Activated CD8-positive, alpha-beta memory T cell treated with anti-CD3 and anti-CD28 coated beads, Interleukin-2, amount 10 ng/mL, durations not matched to agents 7 days and 5 days (primary cell): ENCODE data around the gene UBE2Z. TPM values are rescaled to one million over a fixed set of nuclear protein-coding genes. Genes with fewer than 3 reads are reported as not detected.
A peak's percentile ranks its signal among the peaks of the same experiment; 100 is the strongest.
"Not testable (repeated sequence)": the region's sequence is repeated elsewhere in the genome, so short reads cannot be mapped to it uniquely, and the experiment has no call there.

Experiments
- ATAC-seq: fragments of 150-1000 bp; cut with Tn5 transposase; one replicate; pipeline ENCODE4 v1.10.0; 2021; ENCODE audit warnings: moderate library complexity
- CTCF ChIA-PET: fragments of 350-600 bp; sonication (Branson Sonifier 250); formaldehyde crosslinking; loops from one replicate; lab custom pipeline; 2021; ENCODE audit warnings: antibody characterized with exemption; lab: Charles Lee
- DNase-seq: peaks from one replicate; pipeline ENCODE4 v3.0.0-alpha.2; 2020
- H3K27ac Mint-ChIP-seq: one replicate; pipeline ENCODE4 v1.8.0; 2021; ENCODE audit warnings: mild to moderate bottlenecking, mixed read lengths
- H3K27me3 Mint-ChIP-seq: one replicate; pipeline ENCODE4 v1.8.0; 2021; ENCODE audit warnings: mixed read lengths
- H3K36me3 Mint-ChIP-seq: one replicate; pipeline ENCODE4 v1.8.0; 2021; ENCODE audit warnings: mild to moderate bottlenecking, mixed read lengths
- H3K4me1 Mint-ChIP-seq: one replicate; pipeline ENCODE4 v1.8.0; 2021; ENCODE audit warnings: mixed read lengths
- H3K4me3 Mint-ChIP-seq: one replicate; pipeline ENCODE4 v1.8.0; 2021; ENCODE audit warnings: mild to moderate bottlenecking, moderate library complexity, mixed read lengths
- H3K9me3 Mint-ChIP-seq: one replicate; pipeline ENCODE4 v1.8.0; 2022; ENCODE audit warnings: low read depth, mixed read lengths
- total RNA-seq, 2 experiments: library from RNA; stranded (reverse); gene quantifications; one replicate each; pipeline ENCODE4 v1.2.3, GENCODE V29; 2021

UBE2Z gene
- total RNA-seq, result 10 to 100 TPM; 73.7 to 90.6 TPM

DNA sequence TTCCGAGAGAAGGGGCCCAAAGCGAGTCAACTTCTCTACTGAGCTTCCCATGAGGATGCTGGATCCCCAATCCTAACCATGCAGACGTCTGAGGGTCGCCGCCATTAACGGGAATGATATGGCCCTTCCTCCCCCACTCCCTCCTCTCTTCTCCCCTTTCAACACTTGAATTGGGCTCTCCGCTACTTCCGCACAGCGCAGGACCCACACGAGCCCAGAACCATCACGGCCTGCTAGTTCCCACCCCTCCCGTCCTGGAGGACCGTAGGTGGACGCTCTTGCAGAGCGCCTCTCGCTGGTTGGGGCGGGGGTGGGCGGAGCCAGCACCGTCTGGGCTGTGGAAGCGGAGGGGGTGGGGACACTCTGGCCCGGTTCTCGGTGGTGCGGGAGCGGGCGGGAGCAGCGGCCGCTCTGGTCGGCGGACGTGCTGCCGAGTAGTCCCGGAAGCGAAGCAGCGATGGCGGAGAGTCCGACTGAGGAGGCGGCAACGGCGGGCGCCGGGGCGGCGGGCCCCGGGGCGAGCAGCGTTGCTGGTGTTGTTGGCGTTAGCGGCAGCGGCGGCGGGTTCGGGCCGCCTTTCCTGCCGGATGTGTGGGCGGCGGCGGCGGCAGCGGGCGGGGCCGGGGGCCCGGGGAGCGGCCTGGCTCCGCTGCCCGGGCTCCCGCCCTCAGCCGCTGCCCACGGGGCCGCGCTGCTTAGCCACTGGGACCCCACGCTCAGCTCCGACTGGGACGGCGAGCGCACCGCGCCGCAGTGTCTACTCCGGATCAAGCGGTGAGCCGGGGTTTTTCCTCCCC, at the start of gene UBE2Z:
Gene UBE2Z (plus strand): TSS at position 361 of the 797 bp plus-strand sequence. CDS start 97 bp downstream, at position 458.
- peaks cover 47% of the 10 kb centered on the region for H3K4me1 Mint-ChIP-seq
- DNase-seq (peak; percentile 93), ATAC-seq (peak; percentile 84)
- no peaks in the 10 kb centered on the region for H3K27me3 Mint-ChIP-seq
- H3K4me3 Mint-ChIP-seq, result peak within 1 kb of the TSS; percentile 95
- peaks cover 34% of the 10 kb centered on the region for H3K36me3 Mint-ChIP-seq
- peak within 1 kb of the TSS; percentile 95 for H3K27ac Mint-ChIP-seq
- no peaks in the 10 kb centered on the region for H3K9me3 Mint-ChIP-seq
- CTCF ChIA-PET, result interaction anchor here (0.8 to 2.5 kb wide), 8 partner anchors 15 to 124 kb away, joined by 3 to 16 read pairs (median 4); partner anchors contain the start of genes ATP5MC1 and SNF8

DNA sequence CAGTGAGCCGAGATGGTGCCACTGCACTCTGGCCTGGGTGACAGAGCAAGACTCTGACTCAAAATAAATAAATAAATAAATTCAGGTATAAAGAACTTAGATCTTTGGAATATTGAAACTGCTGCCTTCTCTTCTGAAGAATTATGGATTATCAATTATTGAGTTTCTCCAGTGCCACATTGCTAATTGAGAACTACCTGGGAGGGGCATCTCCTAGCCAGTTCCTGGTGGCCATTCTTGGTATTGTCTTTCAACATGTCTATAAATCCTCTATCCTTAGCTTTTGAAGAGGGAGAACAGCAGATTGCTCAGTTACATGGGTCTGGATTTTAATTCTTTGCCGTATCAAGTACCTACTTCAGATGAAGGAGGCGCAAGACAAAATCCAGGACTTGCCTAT, 48.2 kb upstream of the UBE2Z start:
- no peak for ATAC-seq
- H3K4me1 Mint-ChIP-seq, result peaks cover 23% of the 10 kb centered on the region
- no peak overlapping the region for H3K27ac Mint-ChIP-seq
- no peaks in the 10 kb centered on the region for H3K9me3 Mint-ChIP-seq
- CTCF ChIA-PET, result interaction anchor here (1.2 to 2.0 kb wide), 4 partner anchors 14 to 181 kb away, joined by 3 to 7 read pairs (median 4); no protein-coding TSS in a partner anchor
- H3K4me3 Mint-ChIP-seq, result no peak overlapping the region
- no peaks in the 10 kb centered on the region for H3K27me3 Mint-ChIP-seq
- H3K36me3 Mint-ChIP-seq, result peaks cover 53% of the 10 kb centered on the region
- DNase-seq, result no peak

DNA sequence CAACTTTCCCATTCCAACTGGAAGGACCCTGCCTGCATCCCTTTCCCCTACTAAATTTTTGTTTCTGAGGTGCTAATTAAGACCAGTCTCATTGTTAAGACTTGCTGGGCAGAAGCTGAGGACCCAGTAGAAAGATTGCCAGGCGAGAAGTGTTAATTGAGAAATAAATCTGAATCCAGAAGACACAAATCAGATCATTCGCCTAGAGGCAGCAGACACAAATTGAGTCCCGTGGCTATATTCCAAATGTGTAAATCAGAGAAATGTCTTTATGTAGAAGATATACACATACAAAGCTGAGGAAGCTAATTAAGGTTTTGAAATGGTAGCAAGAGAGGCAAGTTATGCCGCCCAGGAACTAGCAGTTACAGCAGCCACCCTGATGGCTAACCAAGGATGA, 47.8 kb upstream of the UBE2Z start:
- Mint-ChIP-seq H3K27ac (no peak overlapping the region), H3K4me3 (no peak overlapping the region), H3K4me1 (peaks cover 21% of the 10 kb centered on the region), H3K36me3 (peaks cover 52% of the 10 kb centered on the region), H3K9me3 (no peaks in the 10 kb centered on the region), H3K27me3 (no peaks in the 10 kb centered on the region)
- CTCF ChIA-PET, result interaction anchor here (1.2 to 2.0 kb wide), 5 partner anchors 14 to 182 kb away, joined by 3 to 7 read pairs (median 4); no protein-coding TSS in a partner anchor
- ATAC-seq, result no peak
- no peak for DNase-seq

DNA sequence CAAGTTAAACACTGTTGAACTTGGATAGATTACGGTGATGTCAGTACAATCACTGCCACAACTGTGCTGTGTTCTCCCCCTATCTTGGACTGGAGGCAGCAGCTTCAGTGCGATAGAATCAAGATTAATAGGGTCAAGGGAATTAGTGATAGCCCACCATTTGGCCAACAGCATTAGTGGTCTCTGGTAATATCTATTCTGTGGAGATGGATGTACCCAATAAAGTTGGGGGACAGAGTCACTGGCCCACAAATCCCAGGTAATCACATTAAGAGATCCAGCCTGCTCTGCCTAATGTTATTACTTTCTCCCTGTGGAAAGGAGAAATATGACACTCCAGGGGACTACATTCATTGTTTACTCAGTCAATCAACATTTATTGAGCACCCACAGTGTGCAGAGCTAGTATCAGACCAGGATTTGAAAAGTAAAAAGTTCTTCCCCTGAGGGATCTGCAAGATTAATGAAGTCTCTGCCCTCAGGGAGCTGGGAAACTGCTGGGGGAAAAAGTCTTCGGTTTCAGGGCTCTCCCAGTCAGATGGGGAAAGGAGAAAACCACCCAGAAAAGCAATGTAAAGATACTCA, 39.2 kb upstream of the UBE2Z start:
- CTCF ChIA-PET, result interaction anchor here (1.4 to 2.1 kb wide), 3 partner anchors 10 to 64 kb away, joined by 3 to 7 read pairs (median 6); no protein-coding TSS in a partner anchor
- Mint-ChIP-seq H3K9me3 (no peaks in the 10 kb centered on the region), H3K4me1 (peaks cover 8% of the 10 kb centered on the region), H3K27me3 (no peaks in the 10 kb centered on the region), H3K4me3 (no peak overlapping the region), H3K36me3 (peaks cover 15% of the 10 kb centered on the region), H3K27ac (no peak overlapping the region)
- ATAC-seq, result no peak
- no peak for DNase-seq

DNA sequence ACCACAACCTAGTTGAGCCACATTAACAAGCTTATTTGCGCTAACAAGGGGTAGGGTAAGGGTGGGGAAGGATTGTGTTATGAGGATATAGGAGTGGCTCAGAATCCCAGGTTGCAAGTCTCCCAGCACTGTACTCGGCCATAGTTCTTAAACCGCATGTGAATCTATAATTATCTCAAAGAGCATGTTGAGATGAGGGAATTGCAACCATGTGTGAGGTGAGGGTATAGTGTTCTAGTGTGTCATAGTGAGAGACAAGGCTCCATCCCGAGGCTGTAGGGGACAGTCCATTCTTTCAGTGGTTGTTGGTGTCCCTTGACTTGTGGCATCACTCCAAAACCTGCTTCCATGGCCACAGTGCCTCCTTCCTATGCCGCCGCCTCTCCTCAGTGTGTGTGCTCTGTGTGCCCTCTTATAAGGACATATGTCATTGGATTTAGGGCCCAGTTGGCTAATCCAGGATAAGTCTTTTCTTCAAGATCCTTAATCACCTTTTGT, 38.3 kb upstream of the UBE2Z start:
- Mint-ChIP-seq H3K36me3 (peaks cover 8% of the 10 kb centered on the region), H3K27me3 (no peaks in the 10 kb centered on the region), H3K27ac (no peak overlapping the region), H3K9me3 (no peaks in the 10 kb centered on the region), H3K4me1 (peaks cover 8% of the 10 kb centered on the region), H3K4me3 (no peak overlapping the region)
- CTCF ChIA-PET, result interaction anchor here (1.4 kb wide), 2 partner anchors 9 to 65 kb away, joined by 3 to 7 read pairs; no protein-coding TSS in a partner anchor
- DNase-seq, result no peak
- ATAC-seq, result no peak

DNA sequence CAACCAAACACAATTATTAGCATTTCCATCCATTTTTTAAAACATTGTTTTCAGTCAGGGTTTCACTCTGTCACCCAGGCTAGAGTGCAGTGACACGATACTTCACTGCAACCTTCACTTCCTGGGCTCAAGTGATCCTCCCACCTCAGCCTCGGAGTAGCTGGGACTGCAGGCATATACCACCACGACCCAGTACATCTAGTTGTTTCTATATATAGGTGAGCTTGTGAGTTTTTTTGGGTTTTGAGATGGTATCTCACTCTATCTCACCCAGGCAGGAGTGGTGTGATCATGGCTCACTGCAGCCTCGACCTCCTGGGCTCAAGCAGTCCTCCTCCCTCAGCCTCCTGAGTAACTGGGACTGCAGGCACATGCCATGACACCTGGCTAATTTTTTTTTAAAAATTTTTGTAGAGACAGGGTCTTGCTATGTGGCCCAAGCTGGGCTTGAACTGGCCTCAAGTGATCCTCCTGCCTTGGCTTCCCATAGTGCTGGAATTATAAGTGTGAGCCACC, 37.1 kb upstream of the UBE2Z start:
- H3K27ac Mint-ChIP-seq, result no peak overlapping the region
- ATAC-seq (peak; percentile 53), DNase-seq (no peak)
- peaks cover 8% of the 10 kb centered on the region for H3K4me1 Mint-ChIP-seq
- H3K27me3 Mint-ChIP-seq, result no peaks in the 10 kb centered on the region
- H3K9me3 Mint-ChIP-seq, result no peaks in the 10 kb centered on the region
- no peak overlapping the region for H3K4me3 Mint-ChIP-seq
- CTCF ChIA-PET, result interaction anchor here (0.6 to 4.0 kb wide), 6 partner anchors 8 to 195 kb away, joined by 3 to 21 read pairs (median 6); no protein-coding TSS in a partner anchor
- H3K36me3 Mint-ChIP-seq, result peaks cover 3% of the 10 kb centered on the region

DNA sequence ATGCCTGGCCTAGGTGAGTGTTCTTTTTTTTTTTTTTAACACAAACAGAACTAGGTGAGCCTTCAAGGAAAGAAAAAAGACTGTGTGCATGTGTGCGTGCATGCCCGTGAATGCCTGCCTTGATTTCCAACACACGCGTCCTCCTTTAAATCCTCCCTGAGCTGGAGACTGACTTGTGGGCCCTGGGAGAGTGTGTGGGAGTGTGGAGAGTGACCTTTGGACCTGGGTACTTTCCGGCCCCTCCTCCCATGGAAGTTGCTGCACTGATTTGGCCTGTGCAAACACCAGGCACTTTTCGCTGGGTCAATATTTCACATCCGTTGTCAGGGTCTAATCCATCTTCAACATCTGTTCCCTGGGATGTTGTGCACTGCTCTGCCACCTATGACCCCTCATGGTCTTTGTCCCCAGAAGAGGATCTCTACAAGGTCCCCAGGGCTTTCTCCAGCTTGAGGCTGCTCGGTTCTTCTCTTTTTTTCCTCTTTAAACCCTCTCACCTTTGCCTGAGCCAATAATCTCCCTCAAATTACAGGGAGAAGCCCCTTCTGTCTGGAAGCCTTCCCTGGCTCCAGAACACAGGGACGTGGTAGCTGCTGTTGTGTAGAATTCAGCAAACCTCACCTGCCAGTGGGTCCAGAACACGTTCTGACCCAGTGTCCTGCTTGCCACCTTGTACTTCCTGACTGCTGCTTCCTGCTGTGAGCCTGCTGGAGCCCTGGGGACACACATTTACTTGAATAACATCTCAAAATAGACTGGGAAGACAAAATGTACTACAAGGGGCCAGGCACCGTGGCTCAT, 36.5 kb upstream of the UBE2Z start:
- CTCF ChIA-PET, result interaction anchor here (1.2 to 4.0 kb wide), 4 partner anchors 13 to 67 kb away, joined by 5 to 21 read pairs (median 6); no protein-coding TSS in a partner anchor
- no peak overlapping the region for H3K4me3 Mint-ChIP-seq
- ATAC-seq, result no peak

DNA sequence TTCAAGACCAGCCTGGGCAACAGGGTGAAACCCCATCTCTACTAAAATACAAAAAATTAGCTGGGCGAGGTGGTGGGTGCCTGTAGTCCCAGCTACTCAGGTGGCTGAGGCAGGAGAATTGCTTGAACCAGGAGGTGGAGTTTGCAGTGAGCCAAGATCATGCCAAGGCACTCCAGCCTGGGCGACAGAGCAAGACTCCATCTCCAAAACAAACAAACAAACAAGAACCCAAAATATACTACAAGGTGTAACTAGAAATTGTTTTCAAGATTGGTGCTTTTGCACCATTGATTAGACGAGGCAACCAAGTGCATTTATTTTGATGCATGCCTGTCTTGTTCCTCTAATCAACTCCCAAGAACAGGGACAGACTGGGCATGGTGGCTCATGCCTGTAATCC, 35.8 kb upstream of the UBE2Z start:
- ATAC-seq, H3K36me3 Mint-ChIP-seq: not testable (repeated sequence)

More for the DNA sequence above, 36.5 kb upstream of the UBE2Z start:
- Mint-ChIP-seq H3K9me3 (no peaks in the 10 kb centered on the region), H3K27ac (no peak overlapping the region), H3K36me3 (no peaks in the 10 kb centered on the region), H3K4me1 (peaks cover 10% of the 10 kb centered on the region), H3K27me3 (no peaks in the 10 kb centered on the region)
- DNase-seq, result no peak

DNA sequence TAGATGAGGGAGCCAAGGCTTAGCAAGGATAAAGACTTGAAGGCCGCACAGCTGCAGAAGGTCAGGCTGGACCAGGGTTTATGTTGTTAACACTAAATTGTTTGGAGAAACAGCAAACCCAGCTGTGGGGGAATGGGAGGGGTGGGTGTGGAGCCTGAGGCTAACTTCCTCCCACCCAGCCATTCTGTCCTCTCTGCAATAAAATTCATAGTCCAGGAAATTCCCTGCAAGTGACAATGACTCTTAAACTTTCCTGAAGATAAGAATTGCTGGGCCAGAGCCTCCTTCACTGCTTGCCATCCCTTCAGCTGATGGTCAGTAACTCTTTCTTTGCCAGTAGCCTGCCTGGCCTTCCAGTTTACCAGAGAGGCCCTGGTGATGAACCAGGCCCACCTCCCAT, 35.0 kb upstream of the UBE2Z start:
- DNase-seq, result no peak
- Mint-ChIP-seq H3K9me3 (no peaks in the 10 kb centered on the region), H3K4me1 (peaks cover 10% of the 10 kb centered on the region), H3K27me3 (peaks cover 3% of the 10 kb centered on the region), H3K27ac (no peak overlapping the region), H3K36me3 (no peaks in the 10 kb centered on the region), H3K4me3 (no peak overlapping the region)
- CTCF ChIA-PET, result interaction anchor here (1.1 to 4.0 kb wide), 7 partner anchors 11 to 201 kb away, joined by 3 to 21 read pairs (median 5); no protein-coding TSS in a partner anchor
- no peak for ATAC-seq

More for the DNA sequence above, 35.8 kb upstream of the UBE2Z start:
- not testable (repeated sequence) for H3K9me3 Mint-ChIP-seq, H3K27me3 Mint-ChIP-seq, DNase-seq, H3K27ac Mint-ChIP-seq, H3K4me3 Mint-ChIP-seq
- peaks cover 10% of the 10 kb centered on the region for H3K4me1 Mint-ChIP-seq
- CTCF ChIA-PET, result interaction anchor here (1.2 to 4.0 kb wide), 5 partner anchors 12 to 194 kb away, joined by 3 to 21 read pairs (median 6); no protein-coding TSS in a partner anchor

DNA sequence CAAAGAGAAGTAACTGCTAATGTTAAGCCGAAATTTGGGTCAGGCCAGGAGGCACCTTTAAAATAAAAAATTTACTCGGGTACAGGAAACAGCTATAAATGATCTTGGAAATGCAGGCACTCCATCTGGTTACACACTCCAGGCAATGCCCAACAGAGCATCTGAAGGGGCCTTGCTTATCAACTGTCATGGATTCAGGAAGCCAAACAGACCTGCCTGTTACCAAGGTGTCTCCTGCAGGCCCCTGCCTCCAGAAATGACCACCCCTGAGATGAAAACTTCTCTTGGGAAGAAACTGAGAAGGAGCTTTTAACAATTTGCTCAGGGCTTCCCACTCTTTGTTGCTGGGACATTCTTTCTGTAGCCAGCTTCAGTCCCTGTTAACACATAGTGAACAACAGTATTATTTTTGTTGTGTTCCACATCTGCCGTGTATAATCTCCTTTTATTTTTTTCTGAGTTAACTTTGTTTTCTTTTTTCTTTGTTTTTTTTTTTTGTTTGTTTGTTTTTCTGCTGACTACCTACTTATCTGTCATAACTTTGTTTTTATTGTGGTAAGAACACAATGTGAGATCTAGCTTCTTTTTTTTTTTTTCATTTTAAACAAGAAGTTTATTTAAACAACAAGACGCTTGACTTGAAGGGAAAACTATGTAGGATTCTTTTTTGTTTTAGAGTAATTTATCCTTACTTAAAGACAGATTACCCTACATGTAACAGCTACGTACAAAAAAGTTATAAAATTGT, 34.3 kb upstream of the UBE2Z start:
- CTCF ChIA-PET, result interaction anchor here (0.8 to 4.0 kb wide), 10 partner anchors 11 to 202 kb away, joined by 3 to 21 read pairs (median 4); no protein-coding TSS in a partner anchor
- H3K4me1 Mint-ChIP-seq, result peaks cover 10% of the 10 kb centered on the region
- H3K36me3 Mint-ChIP-seq, result no peaks in the 10 kb centered on the region
- H3K4me3 Mint-ChIP-seq, result no peak overlapping the region
- DNase-seq (no peak), ATAC-seq (no peak)
- peaks cover 3% of the 10 kb centered on the region for H3K27me3 Mint-ChIP-seq
- no peaks in the 10 kb centered on the region for H3K9me3 Mint-ChIP-seq
- no peak overlapping the region for H3K27ac Mint-ChIP-seq

DNA sequence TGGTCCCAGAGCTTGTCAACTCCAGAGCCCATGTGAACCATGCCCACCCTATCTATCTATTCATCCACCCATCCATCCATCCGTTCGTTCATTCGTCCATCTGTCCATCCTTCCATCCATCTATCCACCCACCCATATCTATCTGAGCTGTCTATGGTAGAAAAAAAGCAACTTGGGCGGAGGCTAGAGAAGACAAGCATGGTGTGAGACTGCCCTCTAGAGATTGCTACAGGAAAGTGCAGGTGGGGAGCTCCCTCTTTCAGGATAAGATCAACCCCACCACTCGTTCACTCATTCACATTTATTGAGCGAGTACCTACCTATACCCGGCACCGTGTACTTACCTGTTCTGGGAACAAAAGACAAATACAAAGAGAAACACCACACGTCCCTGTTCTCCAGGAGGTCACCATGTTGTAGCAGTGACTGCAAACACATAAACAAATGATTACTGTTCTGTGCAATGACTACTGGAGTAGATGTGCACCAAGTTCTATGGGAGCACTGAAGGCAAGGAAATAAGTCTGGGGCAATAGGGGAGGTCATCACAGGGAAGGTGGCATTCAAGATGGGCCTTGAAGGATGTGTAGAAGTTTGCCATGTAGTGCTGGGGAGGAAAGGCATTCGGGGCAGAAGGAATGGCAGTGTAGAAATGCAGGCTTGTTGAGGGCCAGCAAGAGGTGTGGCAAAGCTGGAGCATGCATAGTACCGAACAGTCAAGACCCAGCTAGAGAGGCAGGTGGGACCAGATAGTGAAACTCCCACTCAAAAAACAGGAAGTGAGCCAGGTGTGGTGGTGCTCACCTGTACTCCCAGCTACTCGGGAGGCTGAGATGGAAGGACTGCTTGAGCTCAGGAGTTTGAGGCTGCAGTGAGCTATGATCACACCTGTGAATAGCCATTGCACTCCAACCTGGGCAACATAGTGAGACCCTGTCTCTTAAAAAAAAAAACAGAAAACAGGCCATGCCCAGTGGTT, 29.0 kb upstream of the UBE2Z start:
- no peaks in the 10 kb centered on the region for H3K36me3 Mint-ChIP-seq
- CTCF ChIA-PET, result interaction anchor here (0.6 to 12.3 kb wide), 68 partner anchors 9 to 332 kb away, joined by 3 to 714 read pairs (median 5); partner anchors contain the start of genes ABI3, ATP5MC1, CALCOCO2 and GNGT2
- H3K4me1 Mint-ChIP-seq, result peaks cover 27% of the 10 kb centered on the region
- ATAC-seq, result peak; percentile 81
- peak; percentile 71 for DNase-seq
- H3K27ac Mint-ChIP-seq, result no peak overlapping the region
- H3K27me3 Mint-ChIP-seq, result peaks cover 3% of the 10 kb centered on the region
- no peaks in the 10 kb centered on the region for H3K9me3 Mint-ChIP-seq
- no peak overlapping the region for H3K4me3 Mint-ChIP-seq
